ENCODE data around the gene RFC5. TPM values are rescaled to one million over a fixed set of nuclear protein-coding genes. Genes with fewer than 3 reads are reported as not detected.

The RFC5 gene
- total and polyA plus RNA-seq, 10 of the 15 experiments (the other 5 are each of a cell fraction or from before 2014, with no cell fraction given), result 30.9 to 73.3 (median 53.5) TPM

GRCh38 chr12:118061011-118061872, 44.7 kb downstream of the RFC5 start, which contains the start of gene WSB2 (continued):
- TF ChIP-seq POLR2AphosphoS2 (IDR thresholded peaks at IDR 0.05; ENCODE audit: low read depth, low read length) (no peak), NFYB (IDR thresholded peaks at IDR 0.05; ENCODE audit: insufficient read depth, low read depth, low read length) (no peak), ZBTB33 (IDR thresholded peaks at IDR 0.05) (no peak), EZH2 (IDR thresholded peaks at IDR 0.05; ENCODE audit: borderline replicate concordance, control insufficient read depth, low read depth, low read length) (no peak), LARP7 (IDR thresholded peaks at IDR 0.05) (no peak), TAF1 (IDR thresholded peaks at IDR 0.05; ENCODE audit: borderline replicate concordance, low read depth, low read length) (no peak), CREB1 (IDR thresholded peaks at IDR 0.05; ENCODE audit: low read depth) (no peak), POLR2A (IDR thresholded peaks at IDR 0.05; ENCODE audit: low read depth, low read length) (peak; percentile 50; the same call in 1 of the 2 replicates), MTA2 (IDR thresholded peaks at IDR 0.05; ENCODE audit: low read depth) (peak; percentile 24), RBBP5 (conservative IDR thresholded peaks at IDR 0.05) (no peak), ATF7 (IDR thresholded peaks at IDR 0.05; ENCODE audit: low read depth) (peak; percentile 48; the same call in 1 of the 2 replicates), RCOR1 (conservative IDR thresholded peaks at IDR 0.05; ENCODE audit: low read depth, low read length) (no peak), RAD21 (IDR thresholded peaks at IDR 0.05; ENCODE audit: insufficient read depth, low read depth, low read length) (no peak), NFYA (IDR thresholded peaks at IDR 0.05; ENCODE audit: borderline replicate concordance, low read depth, low read length) (no peak), PAX8 (IDR thresholded peaks at IDR 0.05) (no peak), POU2F2 (IDR thresholded peaks at IDR 0.05; ENCODE audit: borderline replicate concordance, low read depth, low read length) (no peak), CBX3 (IDR thresholded peaks at IDR 0.05; ENCODE audit: borderline replicate concordance, low read depth) (no peak), GATAD2B (conservative IDR thresholded peaks at IDR 0.05; ENCODE audit: low read depth) (no peak), ZNF24 (IDR thresholded peaks at IDR 0.05) (no peak)
- TF ChIP-seq, protein P1, sequence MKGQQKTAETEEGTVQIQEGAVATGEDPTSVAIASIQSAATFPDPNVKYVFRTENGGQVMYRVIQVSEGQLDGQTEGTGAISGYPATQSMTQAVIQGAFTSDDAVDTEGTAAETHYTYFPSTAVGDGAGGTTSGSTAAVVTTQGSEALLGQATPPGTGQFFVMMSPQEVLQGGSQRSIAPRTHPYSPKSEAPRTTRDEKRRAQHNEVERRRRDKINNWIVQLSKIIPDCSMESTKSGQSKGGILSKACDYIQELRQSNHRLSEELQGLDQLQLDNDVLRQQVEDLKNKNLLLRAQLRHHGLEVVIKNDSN (IDR thresholded peaks at IDR 0.05; ENCODE audit: borderline replicate concordance, extremely low read length, insufficient read depth, low read depth, low read length), result peak; percentile 76
- TF ChIP-seq, protein P2, sequence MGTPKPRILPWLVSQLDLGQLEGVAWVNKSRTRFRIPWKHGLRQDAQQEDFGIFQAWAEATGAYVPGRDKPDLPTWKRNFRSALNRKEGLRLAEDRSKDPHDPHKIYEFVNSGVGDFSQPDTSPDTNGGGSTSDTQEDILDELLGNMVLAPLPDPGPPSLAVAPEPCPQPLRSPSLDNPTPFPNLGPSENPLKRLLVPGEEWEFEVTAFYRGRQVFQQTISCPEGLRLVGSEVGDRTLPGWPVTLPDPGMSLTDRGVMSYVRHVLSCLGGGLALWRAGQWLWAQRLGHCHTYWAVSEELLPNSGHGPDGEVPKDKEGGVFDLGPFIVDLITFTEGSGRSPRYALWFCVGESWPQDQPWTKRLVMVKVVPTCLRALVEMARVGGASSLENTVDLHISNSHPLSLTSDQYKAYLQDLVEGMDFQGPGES (IDR thresholded peaks at IDR 0.05), result no peak
- TF ChIP-seq, protein P3, sequence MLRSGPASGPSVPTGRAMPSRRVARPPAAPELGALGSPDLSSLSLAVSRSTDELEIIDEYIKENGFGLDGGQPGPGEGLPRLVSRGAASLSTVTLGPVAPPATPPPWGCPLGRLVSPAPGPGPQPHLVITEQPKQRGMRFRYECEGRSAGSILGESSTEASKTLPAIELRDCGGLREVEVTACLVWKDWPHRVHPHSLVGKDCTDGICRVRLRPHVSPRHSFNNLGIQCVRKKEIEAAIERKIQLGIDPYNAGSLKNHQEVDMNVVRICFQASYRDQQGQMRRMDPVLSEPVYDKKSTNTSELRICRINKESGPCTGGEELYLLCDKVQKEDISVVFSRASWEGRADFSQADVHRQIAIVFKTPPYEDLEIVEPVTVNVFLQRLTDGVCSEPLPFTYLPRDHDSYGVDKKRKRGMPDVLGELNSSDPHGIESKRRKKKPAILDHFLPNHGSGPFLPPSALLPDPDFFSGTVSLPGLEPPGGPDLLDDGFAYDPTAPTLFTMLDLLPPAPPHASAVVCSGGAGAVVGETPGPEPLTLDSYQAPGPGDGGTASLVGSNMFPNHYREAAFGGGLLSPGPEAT (IDR thresholded peaks at IDR 0.05; ENCODE audit: low read depth), result no peak

Measured in GM12878 (cell line).